H1 (cell line): ENCODE measurements around the gene AMBP. TPM values are rescaled to one million over a fixed set of nuclear protein-coding genes. Genes with fewer than 3 reads are reported as not detected.

Source experiments
- CTCF ChIA-PET: fragments of 300-600 bp; sonication (Branson Sonifier 250); formaldehyde crosslinking; loops from one replicate; lab custom pipeline; 2021; ENCODE audit not compliant: partially characterized antibody; lab: Charles Lee
- POLR2A ChIA-PET: fragments of 300-600 bp; sonication (Branson Sonifier 250); formaldehyde crosslinking; loops from one replicate; lab custom pipeline; 2021; ENCODE audit warnings: inconsistent platforms; ENCODE audit not compliant: partially characterized antibody; lab: Charles Lee
- DNase-seq, 2 experiments: peaks; one replicate each; pipeline versions ENCODE4 v3.0.0 to v3.0.0-alpha.2; 2010 to 2022; ENCODE audit warnings: low spot score in 2 of 2, low read depth in 1 of 2, mixed read lengths in 1 of 2
- FAIRE-seq: peaks from 2 replicates; lab custom pipeline; 2011; peaks lifted over from hg19 to GRCh38; lab: Jason Lieb, UNC
- H2AFZ ChIP-seq: 2 replicates; pipeline ENCODE4 v1.8.1; 2012; ENCODE audit warnings: low read length, inconsistent platforms
- H2AK5ac ChIP-seq: 2 replicates; pipeline ENCODE4 v1.6.1; 2013; ENCODE audit warnings: low read depth, low read length
- H2BK120ac ChIP-seq: replicated peaks from 2 replicates; pipeline ENCODE3; 2013; ENCODE audit warnings: low read depth, low read length, inconsistent platforms
- H2BK12ac ChIP-seq: 2 replicates; pipeline ENCODE4 v1.6.1; 2013; ENCODE audit warnings: low read depth, low read length
- H2BK15ac ChIP-seq: 2 replicates; pipeline ENCODE4 v1.6.1; 2013; ENCODE audit warnings: low read length
- H2BK20ac ChIP-seq: 2 replicates; pipeline ENCODE4 v1.6.1; 2013; ENCODE audit warnings: low read length
- H2BK5ac ChIP-seq: 2 replicates; pipeline ENCODE4 v1.6.1; 2013; ENCODE audit warnings: low read depth, low read length
- H3K14ac ChIP-seq: 2 replicates; pipeline ENCODE4 v1.6.1; 2013; ENCODE audit warnings: inconsistent platforms; ENCODE audit not compliant: insufficient read length
- H3K18ac ChIP-seq: 2 replicates; pipeline ENCODE4 v1.6.1; 2013; ENCODE audit warnings: low read length; ENCODE audit errors: extremely low read depth
- H3K23ac ChIP-seq: 2 replicates; pipeline ENCODE4 v1.6.1; 2013; ENCODE audit warnings: inconsistent platforms; ENCODE audit not compliant: insufficient read length
- H3K23me2 ChIP-seq: 2 replicates; pipeline ENCODE4 v1.6.1; 2013; ENCODE audit warnings: low read depth, low read length
- H3K27ac ChIP-seq: 2 replicates; pipeline ENCODE4 v1.6.1; 2011; ENCODE audit warnings: low read depth, low read length, inconsistent platforms
- H3K27me3 ChIP-seq, 4 experiments: replicated peaks in 1 of 4; 1 replicate in 1 of 4; 2 replicates in 3 of 4; pipeline versions ENCODE4 v1.6.1 to v1.8.1; 2011 to 2013; ENCODE audit warnings: low read length in 3 of 4, mild to moderate bottlenecking in 3 of 4, inconsistent platforms in 2 of 4, mixed read lengths in 2 of 4, moderate library complexity in 1 of 4; ENCODE audit not compliant: control insufficient read depth in 3 of 4, insufficient read depth in 3 of 4; ENCODE audit errors: extremely low read depth in 1 of 4
- H3K36me3 ChIP-seq, 4 experiments: 2 replicates each; pipeline versions ENCODE4 v1.6.1 to v1.8.1; 2011 to 2013; ENCODE audit warnings: mild to moderate bottlenecking in 4 of 4, low read length in 3 of 4, moderate library complexity in 2 of 4, control low read depth in 1 of 4, inconsistent platforms in 1 of 4; ENCODE audit not compliant: insufficient read depth in 4 of 4, control insufficient read depth in 2 of 4
- H3K4ac ChIP-seq: replicated peaks from 2 replicates; pipeline ENCODE3; 2013; ENCODE audit warnings: low read length, low read depth, mixed read lengths, inconsistent platforms; ENCODE audit not compliant: insufficient read length
- H3K4me1 ChIP-seq, 4 experiments: replicated peaks in 1 of 4; 1 replicate in 1 of 4; 2 replicates in 3 of 4; pipeline versions ENCODE4 v1.6.1 to v1.8.1; 2011 to 2013; ENCODE audit warnings: low read length in 3 of 4, inconsistent platforms in 2 of 4, mixed read lengths in 1 of 4; ENCODE audit not compliant: insufficient read depth in 4 of 4, control insufficient read depth in 3 of 4
- H3K4me2 ChIP-seq, 2 experiments: 2 replicates each; pipeline versions ENCODE4 v1.6.1 to v1.8.1; 2011 to 2013; ENCODE audit warnings: low read depth in 2 of 2, low read length in 2 of 2, control low read depth in 1 of 2, inconsistent platforms in 1 of 2, mild to moderate bottlenecking in 1 of 2; ENCODE audit not compliant: insufficient read depth in 1 of 2
- H3K4me3 ChIP-seq, 4 experiments: fragments of 200-600, 300-600 bp in 1 of 4; sonication (generic), shearing (Covaris generic), sonication (Bioruptor Twin) in 1 of 4; 2 replicates each; pipeline versions ENCODE4 v1.5.1 to v1.8.1; 2011 to 2016; ENCODE audit warnings: low read length in 4 of 4, low read depth in 3 of 4, control low read depth in 2 of 4, inconsistent platforms in 2 of 4, mild to moderate bottlenecking in 2 of 4, mixed read lengths in 1 of 4, moderate library complexity in 1 of 4; ENCODE audit not compliant: insufficient read depth in 2 of 4; ENCODE audit errors: extremely low read depth in 1 of 4
- H3K56ac ChIP-seq: replicated peaks from 2 replicates; pipeline ENCODE3; 2013; ENCODE audit warnings: low read depth, mild to moderate bottlenecking, mixed read lengths, low read length, inconsistent platforms; ENCODE audit not compliant: insufficient read length
- H3K79me1 ChIP-seq: 2 replicates; pipeline ENCODE4 v1.6.1; 2013; ENCODE audit warnings: low read depth, low read length, control low read depth
- H3K79me2 ChIP-seq, 2 experiments: 2 replicates each; pipeline versions ENCODE4 v1.6.1 to v1.8.1; 2012 to 2013; ENCODE audit warnings: low read length in 2 of 2, mild to moderate bottlenecking in 2 of 2, inconsistent platforms in 1 of 2; ENCODE audit not compliant: insufficient read depth in 2 of 2, control insufficient read depth in 1 of 2
- H3K9ac ChIP-seq, 4 experiments: replicated peaks in 1 of 4; 1 replicate in 1 of 4; 2 replicates in 3 of 4; pipeline versions ENCODE4 v1.6.1 to v1.8.1; 2011 to 2013; ENCODE audit warnings: low read depth in 3 of 4, low read length in 3 of 4, control low read depth in 2 of 4, mild to moderate bottlenecking in 2 of 4, moderate library complexity in 2 of 4, inconsistent platforms in 1 of 4; ENCODE audit errors: extremely low read depth in 1 of 4
- H3K9me3 ChIP-seq, 2 experiments: 2 replicates each; pipeline versions ENCODE4 v1.6.1 to v1.8.1; 2012 to 2013; ENCODE audit warnings: mild to moderate bottlenecking in 2 of 2, moderate library complexity in 2 of 2, control low read depth in 1 of 2, inconsistent platforms in 1 of 2, low read depth in 1 of 2, low read length in 1 of 2, mixed read lengths in 1 of 2; ENCODE audit not compliant: insufficient read depth in 2 of 2
- H4K20me1 ChIP-seq, 2 experiments: replicated peaks in 1 of 2; 2 replicates each; pipeline versions ENCODE3 to v1.8.1; 2011 to 2013; ENCODE audit warnings: inconsistent platforms in 2 of 2, low read length in 2 of 2, mild to moderate bottlenecking in 1 of 2; ENCODE audit not compliant: insufficient read depth in 2 of 2, control insufficient read depth in 1 of 2
- H4K5ac ChIP-seq: 2 replicates; pipeline ENCODE4 v1.6.1; 2013; ENCODE audit warnings: low read length, low read depth, mixed read lengths, inconsistent platforms; ENCODE audit not compliant: insufficient read length
- H4K8ac ChIP-seq: 2 replicates; pipeline ENCODE4 v1.8.0; 2013; ENCODE audit warnings: mild to moderate bottlenecking, moderate library complexity, low read length, inconsistent platforms; ENCODE audit not compliant: insufficient read depth; ENCODE audit errors: extremely low read depth
- H4K91ac ChIP-seq: replicated peaks from 2 replicates; pipeline ENCODE3; 2013; ENCODE audit warnings: low read length, mixed read lengths, inconsistent platforms; ENCODE audit not compliant: insufficient read length
- HDAC6 ChIP-seq: IDR thresholded peaks from one replicate; pipeline ENCODE4 v1.7.1; 2012; ENCODE audit warnings: low read depth, mild to moderate bottlenecking, inconsistent platforms, low read length, moderate library complexity
- SP1 ChIP-seq: IDR thresholded peaks from 2 replicates; pipeline ENCODE4 v1.6.1; 2011; ENCODE audit warnings: low read depth, low read length
- ZNF274 ChIP-seq: IDR thresholded peaks from 2 replicates; pipeline ENCODE4 v1.7.0; 2012; ENCODE audit warnings: low read length, borderline replicate concordance; ENCODE audit errors: extremely low read depth
- WGBS, 2 experiments: shearing (Covaris generic) in 1 of 2; methylation state at CpG; one replicate each; pipeline versions ENCODE4 v1.1.6 to v1.1.7; 2013 to 2015; ENCODE audit warnings: low lambda C conversion rate in 2 of 2, mixed read lengths in 2 of 2, inconsistent platforms in 1 of 2, low coverage in 1 of 2, missing lambda C conversion rate in 1 of 2; ENCODE audit not compliant: insufficient replicate concordance in 2 of 2, insufficient coverage in 1 of 2, insufficient read length in 1 of 2; ENCODE audit errors: extremely low coverage in 1 of 2, missing lambda C conversion rate in 1 of 2; 5-methylcytosine and 5-hydroxymethylcytosine counted together
- polyA plus RNA-seq, 7 experiments: library from polyadenylated mRNA; depleted of rRNA in 3 of 7; stranded (reverse) in 5 of 7; unstranded in 2 of 7; fragments of >200 nt in 5 of 7; fragments of 200-250 nt in 2 of 7; gene quantifications; 1 replicate in 5 of 7; 2 replicates in 1 of 7; 4 replicates in 1 of 7; pipeline versions ENCODE4 v1.2.1 to v1.2.3, GENCODE V29; 2011 to 2013; ENCODE audit warnings: missing spikeins in 2 of 7, mixed read lengths in 2 of 7
- total RNA-seq: library from RNA; stranded (reverse); fragmentation: NEBNext Ultra II Directional; extraction: Animal tissue kit (Norgen Biotek cat#: 25700); gene quantifications from 2 replicates; pipeline ENCODE4 v1.2.1, GENCODE V29; 2021
- TF ChIP-seq, protein P1 (sequence below), 3 experiments: IDR thresholded peaks; 1 replicate in 2 of 3; 2 replicates in 1 of 3; pipeline versions ENCODE4 v1.5.1 to v1.6.1; 2011; ENCODE audit warnings: low read length in 3 of 3, mild to moderate bottlenecking in 3 of 3, inconsistent platforms in 2 of 3, low read depth in 1 of 3, moderate library complexity in 1 of 3; ENCODE audit not compliant: insufficient read depth in 1 of 3; ENCODE audit errors: control extremely low read depth in 1 of 3

AMBP gene
- total and polyA plus RNA-seq, 2 of the 8 experiments (the other 6 are each of a cell fraction or from before 2014, with no cell fraction given), result 3.0 to 4.0 TPM

DNA sequence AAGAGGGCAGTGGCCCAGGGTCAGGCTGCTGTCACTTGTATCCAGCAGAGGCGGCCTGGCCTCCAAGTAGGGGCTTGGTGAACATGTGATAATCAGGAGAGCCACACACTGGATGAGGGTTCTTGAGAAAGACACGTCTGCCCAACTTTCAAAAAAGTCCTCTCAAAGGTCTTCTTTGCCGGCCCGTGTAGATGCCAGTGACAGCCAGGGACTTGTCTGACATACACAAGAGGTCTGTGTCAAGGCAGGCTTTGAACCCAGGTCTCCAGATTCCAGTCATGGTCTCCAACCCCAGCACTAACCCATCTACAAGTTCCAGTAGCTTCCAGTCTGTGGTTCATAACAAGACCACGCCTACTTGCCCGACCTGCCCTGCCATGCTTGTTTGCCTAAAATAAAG, 7.9 kb upstream of the AMBP start:
- no peaks in the 10 kb centered on the region for H3K9me3 ChIP-seq
- no peak overlapping the region for H2BK5ac ChIP-seq
- no peak overlapping the region for H2AFZ ChIP-seq
- no peaks in the 10 kb centered on the region; a peak in 2 of 7 replicates for H3K27me3 ChIP-seq
- H3K23ac ChIP-seq, result no peak overlapping the region
- TF ChIP-seq SP1 (no peak), HDAC6 (no peak), ZNF274 (no peak)
- TF ChIP-seq, protein P1, sequence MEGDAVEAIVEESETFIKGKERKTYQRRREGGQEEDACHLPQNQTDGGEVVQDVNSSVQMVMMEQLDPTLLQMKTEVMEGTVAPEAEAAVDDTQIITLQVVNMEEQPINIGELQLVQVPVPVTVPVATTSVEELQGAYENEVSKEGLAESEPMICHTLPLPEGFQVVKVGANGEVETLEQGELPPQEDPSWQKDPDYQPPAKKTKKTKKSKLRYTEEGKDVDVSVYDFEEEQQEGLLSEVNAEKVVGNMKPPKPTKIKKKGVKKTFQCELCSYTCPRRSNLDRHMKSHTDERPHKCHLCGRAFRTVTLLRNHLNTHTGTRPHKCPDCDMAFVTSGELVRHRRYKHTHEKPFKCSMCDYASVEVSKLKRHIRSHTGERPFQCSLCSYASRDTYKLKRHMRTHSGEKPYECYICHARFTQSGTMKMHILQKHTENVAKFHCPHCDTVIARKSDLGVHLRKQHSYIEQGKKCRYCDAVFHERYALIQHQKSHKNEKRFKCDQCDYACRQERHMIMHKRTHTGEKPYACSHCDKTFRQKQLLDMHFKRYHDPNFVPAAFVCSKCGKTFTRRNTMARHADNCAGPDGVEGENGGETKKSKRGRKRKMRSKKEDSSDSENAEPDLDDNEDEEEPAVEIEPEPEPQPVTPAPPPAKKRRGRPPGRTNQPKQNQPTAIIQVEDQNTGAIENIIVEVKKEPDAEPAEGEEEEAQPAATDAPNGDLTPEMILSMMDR (IDR thresholded peaks at IDR 0.05; ENCODE audit: control extremely low read depth in 1 of 3, insufficient read depth in 1 of 3, low read depth in 1 of 3, low read length in 3 of 3), result 0 out of 4 replicates have a peak, but pooled peaks of 1 of the 3 experiments have one; percentile 1
- TF ChIP-seq, all 59 proteins: peak for 1
- Histone ChIP-seq H2BK120ac (no peak overlapping the region), H3K27ac (no peak overlapping the region), H3K14ac (no peak overlapping the region), H3K18ac (no peak overlapping the region), H3K79me2 (no peaks in the 10 kb centered on the region), H2BK15ac (no peak overlapping the region), H3K23me2 (no peaks in the 10 kb centered on the region), H4K8ac (no peak overlapping the region), H3K4me1 (0 out of 7 replicates have a peak, but pooled peaks cover 0 to 2% (median 0%) of the 10 kb centered on the region in 4 experiments), H3K4me3 (no peak overlapping the region), H3K4me2 (no peak overlapping the region), H4K91ac (no peak overlapping the region), H3K79me1 (no peaks in the 10 kb centered on the region), H2BK20ac (no peak overlapping the region), H3K56ac (no peak overlapping the region), H2BK12ac (no peak overlapping the region), H3K36me3 (no peaks in the 10 kb centered on the region), H3K9ac (no peak overlapping the region), H4K20me1 (peaks cover 0 to 1% of the 10 kb centered on the region in 2 experiments), H3K4ac (no peak overlapping the region), H4K5ac (no peak overlapping the region), H2AK5ac (no peak overlapping the region)
- ChIA-PET POLR2A (no interaction called here), CTCF (interaction anchor here (1.0 to 10.3 kb wide), 6 partner anchors 9 to 205 kb away, joined by 4 to 144 read pairs (median 62); partner anchors contain the start of gene KIF12)
- WGBS, 2 experiments, result 86% methylated on average over 6 of the region's 6 CpGs; no CpG with 5 or more reads in 1 of the 2 experiments
- no peak for DNase-seq
- FAIRE-seq, result no peak
